SIG-M5 treated with dmso at 0.1 percent for 504 hours (cell line): ENCODE measurements around the gene RPTOR.

ENCODE experiments used
- DNase-seq: peaks from one replicate; lab custom pipeline; 2025; ENCODE audit not compliant: unreplicated experiment; lab: John Stamatoyannopoulos, UW

RPTOR gene

DNA sequence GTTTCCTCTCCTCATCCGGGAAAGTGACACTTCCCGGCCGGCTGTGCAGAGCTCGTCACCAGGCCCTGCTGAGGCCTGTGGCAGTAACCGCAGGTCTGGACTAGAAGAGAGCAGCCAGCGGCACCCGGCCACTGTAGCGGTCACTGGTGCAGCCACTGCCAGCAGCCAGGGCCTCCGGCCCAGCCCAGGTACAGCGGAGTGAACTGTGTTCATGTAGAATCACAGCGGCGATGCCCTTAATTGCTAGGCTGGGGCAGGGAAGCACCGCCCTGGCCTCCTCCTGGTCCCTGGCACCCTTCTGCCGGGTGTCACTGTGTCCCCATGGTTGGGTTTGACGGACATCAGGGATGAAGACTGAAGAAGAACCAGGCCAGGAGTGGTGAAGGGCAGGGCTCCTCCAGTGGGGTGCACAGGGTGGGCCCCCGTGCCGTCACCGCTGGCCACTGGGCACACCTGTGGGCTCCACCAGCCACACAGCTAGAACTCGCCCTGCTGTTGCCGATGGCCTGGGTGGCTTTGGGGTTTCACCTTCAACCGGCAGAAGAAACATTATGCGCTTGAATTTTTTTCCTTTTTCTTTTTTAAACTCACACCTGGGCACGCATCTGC is 281.8 kb downstream of the RPTOR start:
- no peak for DNase-seq

DNA sequence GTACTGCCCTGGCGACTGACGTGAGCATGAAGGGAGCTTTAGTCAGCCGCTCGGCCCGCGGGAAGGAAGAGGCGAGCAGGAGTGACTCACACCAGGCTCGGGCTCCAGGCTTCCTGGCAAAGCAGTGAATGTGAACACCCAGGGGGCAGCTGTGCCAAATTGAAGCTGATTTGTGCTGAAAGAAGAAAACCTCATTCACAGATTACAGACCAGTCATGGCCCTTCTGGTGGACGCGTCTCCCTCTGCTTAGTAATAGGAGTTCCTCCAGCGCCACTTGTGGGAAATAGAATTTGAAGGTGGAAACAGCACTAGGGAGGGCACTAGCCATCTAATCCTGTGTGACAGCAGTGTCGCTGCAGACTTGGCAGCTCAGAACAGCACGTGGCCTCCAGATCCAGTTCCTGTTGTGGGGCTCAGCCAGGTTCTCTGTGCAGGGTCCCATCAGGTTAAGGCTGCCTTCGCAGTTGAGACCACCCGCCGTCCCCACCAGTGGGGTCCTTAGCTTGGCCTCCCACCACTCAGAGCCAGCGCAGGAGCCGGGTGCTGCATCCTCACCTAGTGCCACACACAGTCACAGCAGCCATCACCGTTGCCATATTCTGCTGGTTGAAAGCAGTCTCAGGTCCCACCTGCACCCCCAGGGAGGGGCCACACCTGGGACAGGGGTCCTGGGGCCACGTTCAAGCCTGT is 282.5 kb downstream of the RPTOR start:
- no peak for DNase-seq

DNA sequence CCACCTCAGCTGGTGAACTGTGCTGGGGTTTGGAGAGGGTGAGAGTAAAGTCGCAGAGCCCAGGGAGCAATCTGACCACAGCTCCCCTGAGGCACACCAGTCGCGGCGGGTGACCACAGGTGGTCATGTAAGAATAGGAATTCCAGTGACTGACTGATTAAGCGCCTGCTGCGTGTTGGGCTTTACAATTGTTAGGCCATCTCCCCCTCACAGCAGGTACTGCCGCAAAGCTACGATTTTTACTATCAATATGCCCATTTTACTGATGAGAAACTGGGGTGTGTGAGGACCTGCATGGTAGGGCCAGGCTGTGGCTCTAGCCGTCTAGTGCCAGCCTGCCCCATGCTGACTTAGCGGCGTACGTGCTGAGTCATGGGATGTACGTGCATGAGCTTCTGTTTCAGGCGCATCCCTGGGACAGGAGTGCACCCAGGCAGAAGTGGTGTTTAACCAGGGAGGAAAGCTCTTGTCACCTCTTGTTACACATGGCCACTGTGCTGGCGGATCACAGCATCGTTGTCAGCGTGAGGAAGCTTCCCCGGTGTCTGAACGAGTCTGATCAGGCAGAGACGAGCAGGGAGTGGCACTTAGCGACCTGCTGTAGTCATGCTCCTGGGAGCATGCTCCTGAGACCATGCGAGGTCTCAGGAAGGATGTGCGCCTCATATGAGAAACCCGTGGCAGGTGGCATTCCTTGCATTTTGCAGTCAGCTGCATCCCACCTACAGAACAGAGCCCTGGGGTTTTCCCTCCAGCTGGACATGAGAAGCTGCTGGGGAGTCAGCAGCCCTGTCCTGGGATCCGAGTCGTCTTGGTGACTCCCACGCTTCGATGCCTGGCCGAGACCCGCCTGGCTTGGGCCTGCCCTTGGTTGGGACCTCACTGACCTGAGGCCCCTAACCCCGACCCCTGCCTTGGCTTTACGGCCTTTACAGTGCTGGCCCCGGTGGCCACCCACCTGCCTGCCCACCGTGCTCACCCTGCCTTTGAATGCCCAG is 283.3 kb downstream of the RPTOR start:
- DNase-seq = no peak

DNA sequence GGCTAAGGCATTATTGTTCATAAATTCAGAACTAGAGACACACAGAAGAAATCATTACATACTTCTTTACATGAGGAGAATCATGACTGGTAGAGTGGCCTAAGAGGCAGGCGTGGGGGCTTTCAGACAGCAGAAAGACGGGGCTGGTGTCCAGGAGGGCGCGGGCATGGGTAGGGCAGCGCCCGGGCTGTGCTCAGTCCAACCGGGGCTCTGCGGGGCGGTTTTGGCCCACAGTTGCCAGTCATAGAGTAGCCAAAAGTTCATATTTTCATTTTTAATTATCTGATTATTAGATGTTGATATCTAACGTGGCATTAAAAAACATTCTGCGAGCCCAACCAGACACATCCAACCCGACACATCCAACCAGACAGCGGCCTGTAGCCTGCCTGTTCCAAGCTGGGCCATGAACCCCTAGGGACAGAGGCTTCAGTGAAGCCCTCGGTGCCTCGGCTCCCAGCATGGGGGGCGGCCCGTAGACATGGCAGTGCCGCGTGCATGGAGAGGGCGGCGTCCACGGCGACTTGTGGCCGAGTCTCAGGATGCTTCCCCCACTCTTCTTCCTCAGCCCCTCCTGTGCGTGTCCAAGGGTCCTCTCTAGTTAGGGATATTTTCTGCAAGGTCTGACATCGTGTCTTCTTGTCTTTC is 284.7 kb downstream of the RPTOR start:
- DNase-seq = no peak

DNA sequence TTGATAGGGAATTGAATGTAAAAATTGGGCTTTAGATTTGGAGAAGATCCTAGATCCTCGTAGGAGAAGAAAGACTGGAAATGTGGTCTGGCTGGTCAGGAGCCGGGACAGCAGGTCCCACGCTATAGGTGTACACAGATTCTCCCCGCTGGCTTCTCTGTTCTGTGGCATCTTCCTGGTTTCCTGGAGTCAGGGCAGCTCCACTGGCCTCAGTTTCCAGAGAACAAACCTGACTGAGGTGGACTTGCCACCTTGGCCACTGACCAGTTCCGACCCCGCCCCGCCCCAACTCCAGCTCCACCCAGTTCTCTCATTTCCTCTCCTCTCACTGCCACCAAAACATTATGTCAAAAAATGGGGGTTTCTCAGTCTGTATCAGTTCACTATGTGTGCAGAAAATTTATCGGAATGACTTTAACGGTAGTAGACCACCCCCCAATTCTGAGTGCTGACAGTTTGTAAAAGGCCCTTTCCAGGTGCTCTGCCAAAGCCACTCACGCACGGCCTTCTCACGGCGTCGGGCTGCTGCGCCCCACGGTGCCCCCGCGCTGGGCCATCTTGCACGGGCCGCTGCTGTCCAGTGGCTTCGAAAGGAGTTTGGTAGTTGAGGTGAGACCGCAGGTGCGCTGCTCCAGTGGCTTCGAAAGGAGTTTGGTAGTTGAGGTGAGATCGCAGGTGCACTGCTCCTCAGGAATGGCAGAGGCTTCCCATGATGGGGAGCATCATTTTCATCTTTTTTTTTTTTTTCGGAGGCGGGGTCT is 285.6 kb downstream of the RPTOR start:
- DNase-seq = no peak

DNA sequence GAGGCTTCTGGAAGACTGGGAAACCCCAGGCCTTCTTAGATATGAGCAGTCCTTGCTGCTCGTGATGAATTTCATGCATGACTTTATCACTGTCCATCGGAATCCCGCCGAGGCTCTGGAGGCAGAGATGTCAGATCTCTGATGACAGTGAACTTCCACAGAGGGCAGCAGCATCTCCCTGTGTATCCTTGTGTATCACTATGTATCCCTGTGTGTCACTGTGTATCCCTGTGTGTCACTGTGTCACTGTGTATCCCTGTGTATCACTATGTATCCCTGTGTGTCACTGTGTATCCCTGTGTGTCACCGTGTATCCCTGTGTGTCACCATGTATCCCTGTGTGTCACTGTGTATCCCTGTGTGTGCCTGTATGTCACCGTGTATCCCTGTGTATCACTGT is 286.9 kb downstream of the RPTOR start:
- DNase-seq = no peak

DNA sequence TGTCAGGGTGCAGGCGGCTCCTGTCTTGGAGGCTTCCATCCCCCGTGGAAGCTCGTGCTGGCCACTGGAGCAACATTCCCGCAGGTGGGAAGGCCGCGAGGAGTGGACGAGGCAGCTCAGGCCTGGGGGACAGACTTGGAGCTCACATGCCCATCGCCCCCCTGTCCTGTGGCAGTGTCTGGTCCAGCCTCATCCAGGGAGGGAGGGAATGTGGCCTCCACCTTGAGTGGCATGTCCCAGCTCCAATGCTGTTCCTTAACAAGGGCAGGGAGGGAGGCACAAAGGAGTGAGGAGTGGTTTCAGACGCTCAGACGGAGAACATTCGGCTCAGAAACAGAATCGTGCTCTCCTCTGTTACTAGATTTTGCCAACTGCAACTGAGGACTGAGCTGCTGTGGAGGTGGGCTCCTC is 287.6 kb downstream of the RPTOR start:
- DNase-seq = no peak

DNA sequence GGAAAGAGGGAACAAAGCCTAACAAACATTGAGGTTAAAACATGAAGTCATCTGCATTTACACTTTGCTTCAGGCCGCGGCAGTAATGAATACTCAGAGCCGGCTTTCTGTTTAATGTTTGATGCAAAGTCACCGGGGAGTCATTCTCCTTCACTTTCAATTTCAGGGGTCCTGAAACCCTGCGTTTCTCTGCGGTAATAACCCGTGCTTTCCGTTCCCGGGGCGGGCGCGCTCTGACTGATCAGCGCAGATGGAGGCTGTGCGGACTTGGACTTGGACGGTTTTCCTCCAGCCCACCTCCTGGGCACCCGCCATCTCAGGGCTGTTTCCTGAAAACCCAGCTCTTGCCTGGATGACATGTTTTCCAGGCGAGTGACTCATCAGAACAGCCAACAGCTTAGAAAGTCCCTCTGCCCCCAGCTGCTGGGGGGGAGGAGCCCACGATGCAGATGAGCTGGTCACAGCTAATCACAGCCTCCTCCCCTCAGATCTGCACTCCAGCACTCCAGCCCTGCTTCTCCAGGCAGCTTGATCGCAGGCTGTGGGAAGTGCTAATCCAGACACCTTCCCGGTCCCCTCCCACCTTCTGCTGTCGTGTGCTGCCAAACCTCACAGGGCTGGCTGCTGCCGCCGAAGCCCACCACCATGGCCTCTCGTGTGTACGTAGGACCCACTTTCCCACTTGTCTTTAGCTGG is 288.4 kb downstream of the RPTOR start:
- DNase-seq = peak; percentile 71

DNA sequence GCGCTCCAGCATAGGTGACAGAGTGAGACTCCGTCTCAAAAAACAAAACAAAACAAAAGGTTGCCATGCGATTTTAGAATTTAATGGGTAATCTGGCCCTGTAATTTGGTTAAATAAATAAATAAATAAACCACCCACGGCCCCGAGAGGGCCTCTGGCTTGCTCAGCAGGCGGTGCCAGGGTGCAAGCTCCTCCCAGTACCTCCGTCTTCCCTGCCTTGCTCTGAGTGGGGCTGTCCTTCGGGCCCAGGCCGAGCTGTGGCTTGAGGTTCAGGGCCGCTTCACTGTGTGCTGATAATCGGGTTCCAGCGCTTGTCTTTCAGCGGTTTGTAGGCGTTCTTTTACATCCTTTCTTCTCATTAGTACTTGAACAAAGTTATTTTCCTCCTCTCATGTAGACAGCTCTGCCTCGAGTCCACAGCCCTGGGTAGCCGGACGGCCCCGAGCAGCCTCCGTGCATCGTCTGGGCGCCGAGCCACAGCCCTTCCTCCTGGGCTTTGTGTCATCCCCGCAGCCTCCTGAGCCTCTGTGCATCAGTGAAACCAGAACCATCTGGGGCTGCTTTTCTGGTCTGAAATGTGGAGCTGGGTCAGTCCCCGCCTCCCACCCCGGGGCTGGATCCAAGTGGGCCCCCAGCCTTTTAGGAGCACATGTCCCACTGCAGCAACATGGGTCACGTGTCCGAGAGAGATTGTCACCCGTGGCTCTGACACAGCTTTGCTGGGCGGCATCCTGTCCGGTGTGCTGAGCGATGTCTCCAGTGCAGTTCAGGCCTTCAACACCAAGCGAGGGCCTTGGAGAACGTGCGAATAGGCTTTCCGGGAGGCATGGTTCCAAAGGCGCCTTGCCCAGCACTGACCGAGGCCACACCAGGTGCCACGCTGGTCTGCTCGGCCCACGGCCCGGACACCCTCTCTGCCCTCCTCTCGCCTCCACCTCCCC is 289.6 kb downstream of the RPTOR start:
- no peak for DNase-seq

DNA sequence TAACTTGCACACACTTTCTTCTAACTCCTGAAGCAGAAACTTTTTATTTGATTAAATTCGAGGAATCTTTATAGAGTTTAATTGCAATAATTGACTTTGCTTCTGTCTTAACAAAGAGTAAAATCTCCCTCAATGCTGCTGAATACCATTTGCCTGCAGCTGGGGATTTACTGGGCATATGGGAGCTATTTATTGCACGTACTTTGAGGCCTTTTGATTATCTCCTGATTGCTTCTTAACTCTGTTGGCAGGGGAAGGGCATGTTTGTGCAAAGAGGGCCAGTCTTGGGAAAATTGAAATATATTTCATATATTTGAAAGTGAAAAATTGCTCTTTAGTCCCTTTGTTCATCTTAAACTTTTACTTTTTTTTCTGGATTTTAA is 290.2 kb downstream of the RPTOR start:
- no peak for DNase-seq

DNA sequence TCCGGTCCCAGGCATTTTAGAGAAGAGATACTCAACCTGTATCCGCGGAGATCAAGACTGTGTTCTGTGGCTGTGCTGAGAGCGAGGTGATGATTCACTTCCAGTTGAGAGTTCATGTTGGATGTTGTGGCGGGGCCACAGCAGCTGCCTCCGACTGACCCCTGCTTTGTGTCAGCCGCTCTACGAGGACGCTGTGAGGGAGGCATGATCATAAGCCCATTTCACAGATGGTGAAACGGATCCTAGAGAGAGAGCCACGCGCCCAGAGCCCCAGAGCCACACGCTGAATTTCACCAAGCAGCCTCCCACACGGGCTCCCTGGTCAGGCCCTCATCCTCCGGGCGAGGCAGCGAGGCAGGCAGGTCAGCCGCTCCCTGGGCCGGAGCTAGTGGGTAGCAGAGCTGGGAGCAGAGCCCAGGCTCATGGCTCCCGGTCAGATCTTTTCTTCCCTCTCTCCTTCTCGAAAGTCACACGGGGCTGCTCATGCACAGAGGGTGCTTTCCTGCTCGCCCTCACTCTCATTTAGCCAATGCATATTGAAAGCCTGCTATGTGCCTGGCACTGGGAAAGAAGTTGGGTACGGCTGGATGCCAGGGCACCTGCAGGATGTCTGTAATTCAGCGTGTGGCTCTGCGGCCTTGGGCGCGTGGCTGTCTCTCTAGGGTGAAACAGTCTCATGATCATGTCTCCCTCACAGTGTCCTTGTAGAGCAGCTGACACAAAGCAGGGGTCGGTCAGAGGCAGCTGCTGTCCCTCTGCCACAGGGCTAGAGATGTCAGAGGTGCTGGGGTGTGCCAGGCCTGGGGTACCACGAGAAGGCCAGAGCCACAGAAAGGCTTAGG is 291.4 kb downstream of the RPTOR start:
- no peak for DNase-seq

DNA sequence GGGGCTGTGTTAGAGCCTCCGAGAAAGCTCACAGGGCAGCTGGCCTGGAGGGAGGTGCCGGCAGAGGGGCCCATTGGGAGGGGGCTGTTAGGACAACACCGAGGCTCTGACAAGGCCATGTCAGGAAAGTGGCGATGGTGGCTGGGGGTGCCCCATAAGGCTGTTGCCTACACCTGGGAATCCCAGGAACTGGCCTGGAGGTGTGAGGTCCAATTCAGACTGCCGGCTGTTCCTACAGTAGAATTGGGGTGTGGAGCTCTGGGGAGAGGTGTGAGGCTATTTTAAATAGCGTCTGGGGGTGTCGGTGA is 292.0 kb downstream of the RPTOR start:
- no peak for DNase-seq

DNA sequence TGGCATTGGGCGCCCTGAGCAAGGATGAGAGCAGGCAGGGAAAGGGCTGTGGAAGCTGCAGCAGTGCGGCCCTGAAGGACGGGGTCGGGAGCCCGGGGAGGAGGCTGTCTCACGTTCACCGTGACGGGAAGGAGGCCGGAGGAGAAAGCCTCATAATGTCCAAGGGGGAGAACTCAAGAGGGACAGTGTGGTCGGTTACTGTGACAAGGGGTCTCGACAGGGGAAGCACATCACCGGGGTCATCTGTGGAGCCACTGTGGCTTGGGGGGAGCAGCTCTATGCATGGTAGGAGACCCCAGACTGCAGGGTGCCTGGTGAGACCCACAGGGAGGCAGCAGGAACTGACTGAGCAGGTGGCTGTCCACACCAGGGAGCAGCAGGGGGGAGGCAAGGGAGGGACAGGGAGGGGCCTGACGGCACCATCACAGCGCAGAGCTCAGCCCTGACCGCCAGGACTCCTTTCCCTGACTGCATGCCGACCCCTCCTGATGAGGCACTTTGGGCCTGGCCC is 292.4 kb downstream of the RPTOR start:
- no peak for DNase-seq

DNA sequence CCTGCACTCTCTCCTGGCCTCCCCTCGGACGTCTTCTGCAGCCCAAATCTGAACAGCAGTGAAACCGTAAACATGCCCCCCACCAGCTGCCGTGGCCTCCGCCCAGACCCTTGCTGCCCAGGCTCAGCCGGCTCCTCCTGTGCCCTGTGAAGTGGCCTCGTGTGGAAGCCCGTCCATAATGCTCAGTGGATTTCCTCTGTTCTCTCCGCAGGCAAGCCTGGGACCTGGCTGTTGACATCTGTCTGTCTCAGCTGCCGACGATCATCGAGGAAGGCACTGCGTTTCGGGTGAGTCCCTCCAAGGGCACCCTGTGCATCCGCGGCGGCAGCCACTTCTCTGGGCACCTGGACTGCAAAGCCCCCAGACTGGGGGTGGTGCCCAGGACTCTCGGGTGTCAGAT is 293.1 kb downstream of the RPTOR start:
- no peak for DNase-seq

DNA sequence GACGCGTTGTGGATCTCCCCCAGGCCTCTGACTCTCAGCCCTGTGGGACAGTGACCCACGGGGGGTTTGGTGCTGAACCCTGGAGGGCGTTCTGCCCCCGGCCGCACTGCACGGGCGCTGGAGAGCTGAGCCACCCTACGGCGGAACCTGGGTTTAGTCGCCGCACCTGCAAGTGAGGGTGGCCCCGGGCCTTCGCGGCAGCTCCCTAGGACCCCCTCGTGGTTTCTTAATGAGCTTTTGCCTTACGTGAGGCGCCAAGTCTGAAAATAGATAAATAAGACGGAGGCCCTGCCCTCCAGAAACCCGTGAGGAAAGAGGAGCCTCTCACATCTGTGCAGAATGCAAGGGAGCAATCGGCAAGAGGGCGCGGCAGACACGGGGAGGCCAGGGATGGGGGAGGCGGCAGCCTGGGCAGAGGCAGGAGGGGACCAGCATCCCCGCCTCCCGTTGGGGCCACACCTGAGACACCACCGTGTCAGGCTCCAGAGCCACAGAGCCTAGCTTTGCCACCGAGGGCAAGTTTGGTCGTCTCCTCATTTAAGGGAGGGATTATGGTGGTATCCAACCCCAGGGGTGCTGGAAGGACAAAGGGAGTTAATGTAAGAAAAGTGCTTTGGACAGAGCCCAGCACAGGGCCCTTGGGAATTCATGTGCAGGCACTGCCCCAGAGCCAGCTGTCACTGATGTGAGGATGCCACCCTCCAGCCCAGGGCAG is 293.8 kb downstream of the RPTOR start:
- DNase-seq = no peak

DNA sequence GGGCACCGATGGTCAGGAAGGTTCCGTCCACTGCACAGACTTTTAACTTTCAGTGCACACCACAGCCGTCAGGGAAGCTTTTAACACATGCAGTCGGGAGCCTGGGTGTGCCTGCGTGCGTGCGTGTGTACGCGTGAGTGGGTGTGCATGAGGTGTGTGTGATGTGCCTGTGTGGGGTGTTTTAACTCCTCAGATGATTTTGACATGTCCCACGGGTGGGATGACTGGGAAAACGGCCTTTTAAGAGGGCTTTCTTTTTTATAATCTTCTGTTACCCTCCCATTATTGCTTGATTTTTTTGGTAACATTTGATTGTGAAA is 294.3 kb downstream of the RPTOR start:
- DNase-seq = no peak

DNA sequence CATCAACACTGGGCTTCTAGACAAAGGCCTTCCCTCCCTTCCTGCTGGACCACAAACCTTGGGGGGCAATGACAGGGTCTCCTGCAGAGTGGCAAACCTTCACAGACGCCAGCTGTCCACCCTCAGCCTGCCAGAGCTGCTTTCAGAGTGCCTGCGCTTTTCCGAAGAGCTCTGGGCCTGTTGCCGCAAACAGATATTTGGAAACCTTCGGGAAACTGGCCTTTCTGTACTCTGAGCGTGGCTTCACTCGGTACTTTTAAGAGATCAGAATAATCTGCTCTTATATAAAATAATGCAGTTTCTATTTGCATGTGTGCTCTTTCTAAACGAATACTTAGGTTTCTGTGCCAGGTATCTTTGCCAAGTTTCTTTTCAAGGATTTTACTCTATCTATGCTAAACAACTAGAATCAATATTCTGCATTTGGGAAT is 294.9 kb downstream of the RPTOR start:
- no peak for DNase-seq

DNA sequence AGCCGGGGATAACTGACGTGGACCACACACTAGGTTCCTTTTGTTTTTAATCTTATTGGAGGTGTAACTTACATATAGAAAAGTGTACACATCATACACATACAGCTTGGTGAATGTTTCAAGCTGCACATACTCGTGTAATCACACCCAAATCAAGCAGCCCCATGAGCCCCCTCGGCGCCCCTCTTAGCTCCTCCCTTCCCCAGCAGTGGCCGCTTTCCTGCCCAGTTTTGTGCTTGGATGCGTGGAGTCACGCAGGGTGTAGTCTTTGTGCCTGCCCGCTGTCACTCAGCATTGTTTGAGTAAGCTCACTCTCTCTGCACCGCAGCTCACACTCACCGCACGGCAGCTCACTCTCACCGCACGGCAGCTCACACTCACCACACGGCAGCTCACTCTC is 295.3 kb downstream of the RPTOR start:
- DNase-seq = no peak
